ENCODE data around the gene C3orf22. TPM values are rescaled to one million over a fixed set of nuclear protein-coding genes. Genes with fewer than 3 reads are reported as not detected.
A peak's percentile ranks its signal among the peaks of the same experiment; 100 is the strongest.

C3orf22 gene
- polyA plus RNA-seq, 3 donors = not detected

- H3K4me2 ChIP-seq (replicated peaks; ENCODE audit: extremely low read depth, low read length, poor library complexity, severe bottlenecking) = no peak overlapping the region
- H4K20me1 ChIP-seq (ENCODE audit: insufficient read depth, low read length) = no peaks in the 10 kb centered on the region
- Mint-ChIP-seq H3K4me1 (no peaks in the 10 kb centered on the region), H3K4me3 (no peak overlapping the region), H3K9me3 (no peaks in the 10 kb centered on the region), H3K36me3 (no peaks in the 10 kb centered on the region), H3K27me3 (ENCODE audit: low read depth in 3 of 3) (peaks cover 0 to 2% (median 0%) of the 10 kb centered on the region in 3 donors), H3K27ac (peak overlapping the region in 1 of 7 donors; percentile 9)
- no peak overlapping the region for H2AFZ ChIP-seq (ENCODE audit: insufficient read depth, low read depth, low read length, poor library complexity, severe bottlenecking)
- no peaks in the 10 kb centered on the region for H3K4me1 ChIP-seq (ENCODE audit: control insufficient read depth in 1 of 2, insufficient read depth in 2 of 2, low read length in 2 of 2)
- no peak overlapping the region for H3K4me3 ChIP-seq (replicated peaks in 1 of 3; ENCODE audit: low read depth in 2 of 3, low read length in 3 of 3)
- no peaks in the 10 kb centered on the region for H3K9me3 ChIP-seq (replicated peaks in 1 of 2; ENCODE audit: control insufficient read depth in 1 of 2, insufficient read depth in 1 of 2, low read length in 2 of 2)
- no peak overlapping the region for H3K9ac ChIP-seq (ENCODE audit: insufficient read depth, low read length, poor library complexity, severe bottlenecking)
- TF ChIP-seq CTCF (IDR thresholded peaks at IDR 0.05) = no peak
- no peaks in the 10 kb centered on the region for H3K36me3 ChIP-seq (replicated peaks in 1 of 2; ENCODE audit: control insufficient read depth in 1 of 2, insufficient read depth in 2 of 2, low read length in 2 of 2)
- no peaks in the 10 kb centered on the region for H3K27me3 ChIP-seq (ENCODE audit: control insufficient read depth in 2 of 2, insufficient read depth in 2 of 2, low read length in 2 of 2)
- no peak for DNase-seq
- no peaks in the 10 kb centered on the region for H3K79me2 ChIP-seq (ENCODE audit: insufficient read depth, low read length)
- intact Hi-C loops (cut with micrococcal nuclease) = no loop called here
- 67% methylated on average over 3 of the region's 7 CpGs for WGBS (ENCODE audit: insufficient coverage)
- no peak overlapping the region for H3K27ac ChIP-seq (ENCODE audit: low read depth in 1 of 2, low read length in 2 of 2)
These were observed 46.7 kb downstream of the C3orf22 start for GRCh38 chr3:126512026-126512425.

DNA sequence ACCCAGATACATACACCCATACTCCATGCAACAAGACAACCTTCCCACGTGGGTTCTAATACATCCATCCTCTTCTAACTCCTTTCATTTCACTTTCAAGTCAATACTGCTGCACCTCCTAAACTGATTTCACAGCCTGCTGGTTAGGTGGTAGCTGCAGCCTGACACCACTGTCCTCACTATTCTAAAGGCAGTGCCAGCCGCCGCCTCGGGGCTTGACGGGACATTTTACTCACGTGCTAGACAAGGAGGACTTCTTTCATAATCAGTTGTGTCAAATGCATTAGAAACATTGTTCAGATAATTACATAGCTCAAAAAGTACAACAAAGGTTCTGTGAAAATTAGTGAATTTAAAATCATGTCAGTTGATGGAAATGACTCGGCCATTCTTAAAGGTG lies 47.4 kb downstream of the C3orf22 start:
- no peak overlapping the region for H3K27ac Mint-ChIP-seq
- H3K9ac ChIP-seq (ENCODE audit: insufficient read depth, low read length, poor library complexity, severe bottlenecking) = no peak overlapping the region
- H3K9me3 ChIP-seq (replicated peaks in 1 of 2; ENCODE audit: control insufficient read depth in 1 of 2, insufficient read depth in 1 of 2, low read length in 2 of 2) = no peaks in the 10 kb centered on the region
- H3K4me2 ChIP-seq (replicated peaks; ENCODE audit: extremely low read depth, low read length, poor library complexity, severe bottlenecking) = no peak overlapping the region
- H3K36me3 Mint-ChIP-seq = no peaks in the 10 kb centered on the region
- H3K27me3 Mint-ChIP-seq (ENCODE audit: low read depth in 3 of 3) = peaks cover 0 to 2% (median 0%) of the 10 kb centered on the region in 3 donors
- no peak overlapping the region for H2AFZ ChIP-seq (ENCODE audit: insufficient read depth, low read depth, low read length, poor library complexity, severe bottlenecking)
- intact Hi-C loops (cut with micrococcal nuclease) = no loop called here
- TF ChIP-seq CTCF (IDR thresholded peaks at IDR 0.05) = no peak
- H3K79me2 ChIP-seq (ENCODE audit: insufficient read depth, low read length) = no peaks in the 10 kb centered on the region
- no peaks in the 10 kb centered on the region for H3K4me1 Mint-ChIP-seq
- H3K4me1 ChIP-seq (ENCODE audit: control insufficient read depth in 1 of 2, insufficient read depth in 2 of 2, low read length in 2 of 2) = no peaks in the 10 kb centered on the region
- no peaks in the 10 kb centered on the region for H3K27me3 ChIP-seq (ENCODE audit: control insufficient read depth in 2 of 2, insufficient read depth in 2 of 2, low read length in 2 of 2)
- no peak overlapping the region for H3K4me3 Mint-ChIP-seq
- H3K27ac ChIP-seq (ENCODE audit: low read depth in 1 of 2, low read length in 2 of 2) = no peak overlapping the region
- 94% methylated on average over 4 of the region's 7 CpGs for WGBS (ENCODE audit: insufficient coverage)
- H4K20me1 ChIP-seq (ENCODE audit: insufficient read depth, low read length) = no peaks in the 10 kb centered on the region
- H3K36me3 ChIP-seq (replicated peaks in 1 of 2; ENCODE audit: control insufficient read depth in 1 of 2, insufficient read depth in 2 of 2, low read length in 2 of 2) = no peaks in the 10 kb centered on the region
- no peak for DNase-seq
- H3K4me3 ChIP-seq (replicated peaks in 1 of 3; ENCODE audit: low read depth in 2 of 3, low read length in 3 of 3) = no peak overlapping the region
- H3K9me3 Mint-ChIP-seq = no peaks in the 10 kb centered on the region
